Naive thymus-derived CD4-positive, alpha-beta T cell (primary cell): ENCODE measurements around the gene KBTBD13. TPM values are rescaled to one million over a fixed set of nuclear protein-coding genes. Genes with fewer than 3 reads are reported as not detected.
"Not testable (repeated sequence)": the region's sequence is repeated elsewhere in the genome, so short reads cannot be mapped to it uniquely, and the experiment has no call there.

Experiments
- ATAC-seq: fragments of 150-1000 bp; cut with Tn5 transposase; 2 replicates; pipeline ENCODE4 v1.10.0; 2021; ENCODE audit warnings: mild to moderate bottlenecking, moderate library complexity
- CTCF ChIA-PET: fragments of 350-600 bp; sonication (Branson Sonifier 250); formaldehyde crosslinking; loops from one replicate; lab custom pipeline; 2021; ENCODE audit warnings: antibody characterized with exemption; lab: Charles Lee
- POLR2A ChIA-PET: fragments of 350-600 bp; sonication (Branson Sonifier 250); formaldehyde crosslinking; loops from one replicate; lab custom pipeline; 2021; ENCODE audit warnings: antibody characterized with exemption, inconsistent platforms; lab: Charles Lee
- DNase-seq, 9 donors: peaks; one replicate each; pipeline versions ENCODE4 v3.0.0 to v3.0.0-alpha.2; 2020 to 2022; ENCODE audit warnings: mixed read lengths in 1 of 9
- H3K27ac ChIP-seq: one replicate; pipeline ENCODE4 v1.7.0; 2013; ENCODE audit warnings: mild to moderate bottlenecking, low read depth, low read length, moderate library complexity
- H3K27me3 ChIP-seq, 2 donors: one replicate each; pipeline ENCODE4 v1.7.0; 2013; ENCODE audit warnings: low read length in 2 of 2, mild to moderate bottlenecking in 2 of 2, moderate library complexity in 2 of 2; ENCODE audit not compliant: control insufficient read depth in 2 of 2, insufficient read depth in 2 of 2
- H3K36me3 ChIP-seq, 3 experiments: 1 replicate in 2 of 3; 2 replicates in 1 of 3; pipeline ENCODE4 v1.7.0; 2013; ENCODE audit warnings: low read length in 3 of 3, mild to moderate bottlenecking in 3 of 3, moderate library complexity in 1 of 3; ENCODE audit not compliant: insufficient read depth in 3 of 3, control insufficient read depth in 2 of 3
- H3K4me1 ChIP-seq, 2 donors: one replicate each; pipeline ENCODE4 v1.7.0; 2013; ENCODE audit warnings: low read length in 2 of 2, mild to moderate bottlenecking in 2 of 2, moderate library complexity in 1 of 2; ENCODE audit not compliant: control insufficient read depth in 2 of 2, insufficient read depth in 2 of 2
- H3K4me3 ChIP-seq: 2 replicates; pipeline ENCODE4 v1.7.0; 2013; ENCODE audit warnings: mild to moderate bottlenecking, low read length
- H3K9me3 ChIP-seq, 3 experiments: 1 replicate in 2 of 3; 2 replicates in 1 of 3; pipeline ENCODE4 v1.7.0; 2013; ENCODE audit warnings: low read length in 3 of 3; ENCODE audit not compliant: control insufficient read depth in 2 of 3
- H3K27ac Mint-ChIP-seq, 9 donors: one replicate each; pipeline ENCODE4 v1.8.0; 2020 to 2022; ENCODE audit warnings: mixed read lengths in 9 of 9, mild to moderate bottlenecking in 8 of 9, moderate library complexity in 5 of 9, inconsistent platforms in 2 of 9
- H3K27me3 Mint-ChIP-seq, 5 donors: one replicate each; pipeline ENCODE4 v1.8.0; 2021 to 2022; ENCODE audit warnings: mixed read lengths in 5 of 5, mild to moderate bottlenecking in 1 of 5
- H3K36me3 Mint-ChIP-seq, 5 donors: one replicate each; pipeline ENCODE4 v1.8.0; 2020 to 2022; ENCODE audit warnings: mixed read lengths in 5 of 5, mild to moderate bottlenecking in 3 of 5, inconsistent platforms in 1 of 5
- H3K4me1 Mint-ChIP-seq, 7 donors: one replicate each; pipeline ENCODE4 v1.8.0; 2020 to 2022; ENCODE audit warnings: mixed read lengths in 7 of 7, mild to moderate bottlenecking in 3 of 7, inconsistent platforms in 1 of 7
- H3K4me3 Mint-ChIP-seq, 10 donors: one replicate each; pipeline ENCODE4 v1.8.0; 2020 to 2022; ENCODE audit warnings: mild to moderate bottlenecking in 10 of 10, mixed read lengths in 10 of 10, moderate library complexity in 6 of 10, inconsistent platforms in 2 of 10
- H3K9me3 Mint-ChIP-seq, 11 donors: one replicate each; pipeline ENCODE4 v1.8.0; 2020 to 2022; ENCODE audit warnings: mixed read lengths in 11 of 11, mild to moderate bottlenecking in 4 of 11, inconsistent platforms in 1 of 11, moderate library complexity in 1 of 11
- intact Hi-C, 2 donors: fragments of 100-400 bp; cut with micrococcal nuclease; formaldehyde crosslinking; loops; one replicate each; pipeline ENCODE4 v1.15.1; 2023
- polyA plus RNA-seq, 2 donors: library from polyadenylated mRNA; unstranded; fragments of 300-500 nt; fragmentation: Illumina TruSeq; gene quantifications; one replicate each; pipeline ENCODE4 v1.2.3, GENCODE V29; 2021
- total RNA-seq, 6 experiments: library from RNA in 5 of 6; stranded (reverse) in 5 of 6; gene quantifications; 1 replicate in 5 of 6; 2 replicates in 1 of 6; pipeline ENCODE4 v1.2.3 and lab custom pipeline; 2021 to 2026

Gene KBTBD13
- total and polyA plus RNA-seq, 7 experiments from 2014 or later = not detected

DNA sequence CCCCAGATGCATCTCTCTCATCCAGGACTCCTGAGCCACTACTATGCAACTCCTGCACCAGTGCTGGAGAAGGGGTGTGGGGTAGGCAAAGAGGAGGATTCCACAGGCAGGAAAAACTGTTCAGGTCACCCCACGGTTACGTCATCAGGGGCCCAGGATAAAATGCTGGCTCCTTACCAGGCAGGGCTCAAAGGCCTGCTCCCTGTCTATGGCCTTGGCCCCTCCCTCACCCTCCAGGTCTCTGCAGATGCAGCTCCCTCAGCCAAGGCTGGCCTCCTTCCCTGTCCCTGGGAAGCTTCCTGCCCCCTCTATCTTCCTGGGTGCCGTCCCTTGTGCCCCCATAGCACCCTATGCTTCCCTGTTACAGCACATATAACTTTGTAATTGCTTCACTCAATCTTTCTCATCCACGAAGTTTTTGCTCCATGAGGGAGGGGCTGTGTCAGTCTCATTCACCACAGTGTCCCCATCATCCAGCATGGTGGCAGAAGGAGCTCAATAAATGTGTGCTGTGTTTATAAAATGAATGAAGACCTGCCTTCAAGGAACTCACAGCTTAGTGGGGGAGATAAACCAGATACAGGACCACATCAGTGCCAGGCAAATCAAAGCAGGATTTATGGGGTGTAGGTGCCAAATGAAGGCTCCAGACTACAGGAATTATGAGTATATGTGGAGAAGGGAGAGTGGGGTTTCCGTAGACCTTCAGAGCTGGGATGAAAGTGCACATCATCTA lies 18.6 kb downstream of the KBTBD13 start:
- H3K4me3 Mint-ChIP-seq = no peak overlapping the region
- H3K4me1 ChIP-seq = no peaks in the 10 kb centered on the region
- no peak overlapping the region for H3K27ac Mint-ChIP-seq
- POLR2A ChIA-PET = no interaction called here
- intact Hi-C loops = no loop called here
- H3K27me3 ChIP-seq = no peaks in the 10 kb centered on the region
- H3K27ac ChIP-seq = no peak overlapping the region
- H3K36me3 ChIP-seq = peaks cover 0 to 32% (median 10%) of the 10 kb centered on the region in 3 experiments
- H3K4me3 ChIP-seq = no peak overlapping the region
- H3K4me1 Mint-ChIP-seq = no peaks in the 10 kb centered on the region
- no peak for ATAC-seq
- peaks cover 2 to 25% (median 12%) of the 10 kb centered on the region in 5 donors for H3K36me3 Mint-ChIP-seq
- H3K9me3 Mint-ChIP-seq = no peaks in the 10 kb centered on the region
- CTCF ChIA-PET = interaction anchor here (0.7 to 0.8 kb wide), 2 partner anchors 14 to 176 kb away, joined by 3 read pairs; no protein-coding TSS in a partner anchor
- no peak for DNase-seq
- H3K27me3 Mint-ChIP-seq = no peaks in the 10 kb centered on the region
- no peaks in the 10 kb centered on the region for H3K9me3 ChIP-seq

GRCh38 chr15:65095747-65096104 lies 19.2 kb downstream of the KBTBD13 start:
- no peaks in the 10 kb centered on the region for H3K9me3 Mint-ChIP-seq
- peaks cover 0 to 3% (median 0%) of the 10 kb centered on the region in 7 donors for H3K4me1 Mint-ChIP-seq
- no peaks in the 10 kb centered on the region for H3K4me1 ChIP-seq
- no peak for DNase-seq
- peaks cover 2 to 30% (median 12%) of the 10 kb centered on the region in 5 donors for H3K36me3 Mint-ChIP-seq
- no peaks in the 10 kb centered on the region for H3K9me3 ChIP-seq
- no peak overlapping the region for H3K27ac Mint-ChIP-seq
- no peak for ATAC-seq
- ChIA-PET CTCF (interaction anchor here (0.7 to 0.8 kb wide), 2 partner anchors 13 to 175 kb away, joined by 3 read pairs; no protein-coding TSS in a partner anchor), POLR2A (no interaction called here)
- intact Hi-C loops = no loop called here
- H3K4me3 ChIP-seq = no peak overlapping the region
- no peak overlapping the region for H3K4me3 Mint-ChIP-seq
- no peak overlapping the region for H3K27ac ChIP-seq
- H3K27me3 Mint-ChIP-seq = no peaks in the 10 kb centered on the region
- H3K27me3 ChIP-seq = no peaks in the 10 kb centered on the region
- peaks cover 0 to 37% (median 12%) of the 10 kb centered on the region in 3 experiments for H3K36me3 ChIP-seq

DNA sequence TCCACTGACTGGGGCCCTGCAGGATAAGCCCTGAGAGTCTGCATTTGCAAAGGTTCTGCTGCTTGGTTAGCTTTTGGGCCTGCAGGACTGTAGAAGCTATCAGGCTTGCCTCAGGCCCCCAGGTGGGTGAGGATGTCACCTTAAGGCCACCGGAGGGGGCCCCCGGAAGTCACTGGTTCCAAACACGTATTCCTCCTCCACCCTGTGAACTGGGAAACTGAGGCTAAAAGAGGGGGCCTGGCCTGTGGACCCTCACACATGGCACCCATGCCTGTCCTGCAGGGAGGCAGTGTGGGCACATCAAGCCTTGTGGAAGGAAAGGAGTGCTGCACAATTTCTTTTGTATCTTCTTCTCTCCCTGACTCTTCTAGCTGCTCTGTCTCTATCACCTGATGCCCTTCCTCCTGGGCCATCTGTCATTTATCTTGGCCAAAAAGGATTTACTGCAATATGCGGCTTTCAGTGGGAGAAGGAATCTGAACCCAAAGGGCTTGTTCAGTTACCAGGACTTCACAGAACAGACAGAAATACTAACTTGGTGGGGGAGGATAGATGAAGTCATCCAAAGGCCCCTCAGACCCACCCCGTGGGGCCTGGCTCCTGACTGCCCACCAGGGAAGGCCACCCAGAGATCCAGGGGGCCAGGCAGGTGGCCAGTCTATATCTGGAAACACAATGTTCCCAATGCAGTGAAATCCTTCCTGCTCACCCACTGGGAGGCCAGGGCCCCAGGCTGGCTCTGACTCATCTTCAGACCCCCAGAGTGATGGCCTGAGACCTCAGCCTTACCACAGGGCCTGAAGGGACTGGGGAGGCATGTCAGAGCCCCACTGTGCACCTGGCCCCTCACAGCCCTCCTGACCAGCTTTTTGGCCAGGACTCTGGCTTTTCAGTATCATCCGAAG lies 20.2 kb downstream of the KBTBD13 start:
- ChIA-PET POLR2A (no interaction called here), CTCF (no interaction called here)
- H3K36me3 ChIP-seq = peaks cover 0 to 47% (median 12%) of the 10 kb centered on the region in 3 experiments
- no peaks in the 10 kb centered on the region for H3K9me3 ChIP-seq
- H3K27me3 Mint-ChIP-seq = no peaks in the 10 kb centered on the region
- H3K4me1 ChIP-seq = no peaks in the 10 kb centered on the region
- H3K4me1 Mint-ChIP-seq = peaks cover 0 to 9% (median 4%) of the 10 kb centered on the region in 7 donors
- no peak for DNase-seq
- peaks cover 4 to 36% (median 17%) of the 10 kb centered on the region in 5 donors for H3K36me3 Mint-ChIP-seq
- H3K4me3 Mint-ChIP-seq = no peak overlapping the region
- H3K27ac ChIP-seq = no peak overlapping the region
- H3K9me3 Mint-ChIP-seq = no peaks in the 10 kb centered on the region
- H3K27ac Mint-ChIP-seq = no peak overlapping the region
- no peaks in the 10 kb centered on the region for H3K27me3 ChIP-seq
- H3K4me3 ChIP-seq = no peak overlapping the region
- ATAC-seq = no peak
- intact Hi-C loops = no loop called here

DNA sequence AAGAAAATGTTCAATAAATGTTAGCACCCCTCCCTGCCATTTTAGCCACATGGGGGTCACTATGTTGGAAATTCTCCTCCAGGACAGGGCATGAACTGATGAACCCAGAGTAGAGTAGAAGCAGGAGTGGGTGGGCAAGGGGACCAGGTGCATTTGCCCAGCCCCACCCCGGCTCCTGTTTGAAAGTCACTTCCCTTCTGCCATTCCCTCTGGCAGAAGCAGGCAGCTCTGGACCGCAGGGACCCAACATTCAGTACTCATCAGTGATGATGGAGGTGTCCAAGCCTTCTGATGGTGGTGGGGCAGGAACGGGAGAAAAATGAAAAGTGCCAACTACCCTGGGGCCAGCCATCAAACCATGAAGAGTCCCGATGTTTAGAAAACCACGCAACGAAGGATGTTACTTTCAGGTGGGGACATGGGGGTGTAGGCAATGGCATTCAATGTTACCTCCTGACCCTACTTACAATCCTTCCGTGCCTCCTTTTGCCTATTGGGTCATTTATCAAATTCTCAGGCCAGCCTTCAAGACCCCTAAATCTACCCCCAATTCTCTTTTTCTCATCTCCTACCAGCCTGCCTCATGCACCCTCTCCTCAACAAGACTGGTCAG lies 21.2 kb downstream of the KBTBD13 start:
- Histone ChIP-seq H3K27ac (no peak overlapping the region), H3K4me1 (no peaks in the 10 kb centered on the region), H3K27me3 (no peaks in the 10 kb centered on the region), H3K4me3 (no peak overlapping the region), H3K36me3 (peaks cover 0 to 48% (median 12%) of the 10 kb centered on the region in 3 experiments), H3K9me3 (no peaks in the 10 kb centered on the region)
- Mint-ChIP-seq H3K27me3 (no peaks in the 10 kb centered on the region), H3K9me3 (no peaks in the 10 kb centered on the region), H3K27ac (no peak overlapping the region), H3K36me3 (peaks cover 5 to 37% (median 17%) of the 10 kb centered on the region in 5 donors), H3K4me1 (peaks cover 0 to 10% (median 5%) of the 10 kb centered on the region in 7 donors), H3K4me3 (no peak overlapping the region)
- no peak for DNase-seq
- CTCF ChIA-PET = no interaction called here
- POLR2A ChIA-PET = no interaction called here
- ATAC-seq = no peak
- intact Hi-C loops = no loop called here

DNA sequence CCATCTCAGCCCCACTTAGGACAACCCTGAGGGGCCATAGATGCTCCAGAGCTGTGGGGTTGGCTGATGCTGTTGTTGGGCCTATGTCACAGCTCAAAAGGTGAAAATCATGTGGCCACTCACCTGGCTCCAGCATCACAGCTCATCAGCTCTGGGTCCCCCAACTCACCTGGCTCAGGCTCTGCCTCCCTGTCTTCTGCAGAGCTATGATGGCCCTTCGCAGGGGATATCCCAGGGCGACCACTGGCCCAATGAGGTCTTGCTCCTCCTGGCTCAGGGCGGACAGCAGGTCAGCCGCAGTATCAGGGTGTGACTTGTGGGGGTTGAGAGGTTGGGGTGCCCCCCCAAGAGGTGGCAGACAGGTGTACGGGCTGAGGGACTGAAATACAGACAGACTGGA lies 22.8 kb downstream of the KBTBD13 start:
- DNase-seq = no peak
- intact Hi-C loops = no loop called here

GRCh38 chr15:65099801-65100200 lies 23.3 kb downstream of the KBTBD13 start:
- H3K9me3 Mint-ChIP-seq, H3K4me3 ChIP-seq, H3K9me3 ChIP-seq, H3K27me3 Mint-ChIP-seq, H3K4me3 Mint-ChIP-seq, CTCF ChIA-PET, DNase-seq, H3K27ac ChIP-seq, H3K27me3 ChIP-seq, H3K4me1 ChIP-seq, ATAC-seq, H3K27ac Mint-ChIP-seq, intact Hi-C loops: not testable (repeated sequence)
- H3K36me3 ChIP-seq = peaks cover 0 to 54% (median 12%) of the 10 kb centered on the region in 3 experiments
- POLR2A ChIA-PET = interaction anchor here (0.8 kb wide), 1 partner anchor 35 kb away, joined by 3 read pairs; no protein-coding TSS in a partner anchor
- H3K36me3 Mint-ChIP-seq = peaks cover 7 to 51% (median 17%) of the 10 kb centered on the region in 5 donors
- H3K4me1 Mint-ChIP-seq = peaks cover 0 to 12% (median 5%) of the 10 kb centered on the region in 7 donors

More for the DNA sequence above, 22.8 kb downstream of the KBTBD13 start:
- Mint-ChIP-seq H3K4me3 (no peak overlapping the region), H3K27me3 (no peaks in the 10 kb centered on the region), H3K27ac (no peak overlapping the region), H3K36me3 (peaks cover 7 to 48% (median 17%) of the 10 kb centered on the region in 5 donors), H3K9me3 (no peaks in the 10 kb centered on the region), H3K4me1 (peaks cover 0 to 12% (median 5%) of the 10 kb centered on the region in 7 donors)
- ATAC-seq = no peak
- no peak overlapping the region for H3K4me3 ChIP-seq
- no peaks in the 10 kb centered on the region for H3K27me3 ChIP-seq
- H3K27ac ChIP-seq = no peak overlapping the region
- no peaks in the 10 kb centered on the region for H3K4me1 ChIP-seq
- ChIA-PET POLR2A (interaction anchor here (0.8 kb wide), 1 partner anchor 34 kb away, joined by 3 read pairs; no protein-coding TSS in a partner anchor), CTCF (no interaction called here)
- H3K36me3 ChIP-seq = peaks cover 0 to 54% (median 12%) of the 10 kb centered on the region in 3 experiments
- H3K9me3 ChIP-seq = no peaks in the 10 kb centered on the region
